Inflammatory macrophage treated with lipopolysaccharide for 4 hours (primary cell): ENCODE measurements around the gene ISCA2.

Source experiments
- DNase-seq: peaks from one replicate; pipeline ENCODE4 v3.0.0-alpha.2; 2020

ISCA2 gene

GRCh38 chr14:74486164-74486563 is 7.4 kb upstream of the ISCA2 start:
- DNase-seq: no peak

GRCh38 chr14:74488786-74489397 is 4.7 kb upstream of the ISCA2 start:
- DNase-seq: peak; percentile 90

GRCh38 chr14:74490486-74490885 is 3.1 kb upstream of the ISCA2 start:
- DNase-seq: peak; percentile 21

GRCh38 chr14:74491956-74492775 is 1.4 kb upstream of the ISCA2 start:
- peak; percentile 86 for DNase-seq

- DNase-seq: no peak
Observed at GRCh38 chr14:74492776-74493342, 706 bp upstream of the ISCA2 start, which contains the start of gene NPC2. NPC2 (minus strand) TSS chr14:74493305; CDS start chr14:74493274, 31 bp downstream.

- DNase-seq: no peak
Observed at GRCh38 chr14:74495356-74495755, 1.8 kb downstream of the ISCA2 start.

GRCh38 chr14:74500417-74501134 is 7.0 kb downstream of the ISCA2 start:
- DNase-seq: no peak

GRCh38 chr14:74501135-74501614 is 7.6 kb downstream of the ISCA2 start:
- peak; percentile 24 for DNase-seq

- no peak for DNase-seq
Observed at GRCh38 chr14:74501691-74502090, 8.1 kb downstream of the ISCA2 start.

- DNase-seq: peak; percentile 42
Observed at GRCh38 chr14:74502236-74503019, 8.9 kb downstream of the ISCA2 start.

- no peak for DNase-seq
Observed at GRCh38 chr14:74503291-74503937, 9.8 kb downstream of the ISCA2 start.

GRCh38 chr14:74503938-74504335 is 10.4 kb downstream of the ISCA2 start:
- DNase-seq: no peak

- DNase-seq: no peak
Observed at GRCh38 chr14:74504412-74504811, 10.8 kb downstream of the ISCA2 start.

GRCh38 chr14:74504874-74505720 is 11.5 kb downstream of the ISCA2 start:
- no peak for DNase-seq

GRCh38 chr14:74505831-74506230 is 12.3 kb downstream of the ISCA2 start:
- DNase-seq: no peak

GRCh38 chr14:74506411-74506851 is 12.9 kb downstream of the ISCA2 start:
- no peak for DNase-seq

GRCh38 chr14:74507085-74507484 is 13.5 kb downstream of the ISCA2 start:
- DNase-seq: no peak

GRCh38 chr14:74507840-74508239 is 14.3 kb downstream of the ISCA2 start:
- no peak for DNase-seq

GRCh38 chr14:74508292-74508731 is 14.7 kb downstream of the ISCA2 start:
- DNase-seq: no peak

GRCh38 chr14:74508844-74509428 is 15.4 kb downstream of the ISCA2 start:
- DNase-seq: no peak
